Esophagus squamous epithelium (tissue), 5 donors: ENCODE data around the gene TOR4A. TPM values are rescaled to one million over a fixed set of nuclear protein-coding genes. Genes with fewer than 3 reads are reported as not detected.
"Not testable (repeated sequence)": the region's sequence is repeated elsewhere in the genome, so short reads cannot be mapped to it uniquely, and the experiment has no call there.

ENCODE experiments used
- DNase-seq: peaks from one replicate; lab custom pipeline; 2025; lab: John Stamatoyannopoulos, UW
- H3K27ac ChIP-seq, 4 donors: fragments of 200-600 bp; sonication (generic); one replicate each; pipeline ENCODE4 v1.5.1; 2016 to 2019; ENCODE audit warnings: mild to moderate bottlenecking in 1 of 4
- H3K27me3 ChIP-seq, 4 donors: fragments of 200-600 bp; sonication (generic); 1 replicate in 3 of 4; 2 replicates in 1 of 4; pipeline versions ENCODE4 v1.5.1 to v1.6.0; 2017 to 2021; ENCODE audit warnings: antibody characterized with exemption in 1 of 4
- H3K36me3 ChIP-seq, 3 donors: fragments of 200-600 bp; sonication (generic); one replicate each; pipeline ENCODE4 v1.5.1; 2016 to 2019
- H3K4me1 ChIP-seq, 3 donors: fragments of 200-600 bp; sonication (generic); one replicate each; pipeline ENCODE4 v1.5.1; 2017 to 2019
- H3K4me3 ChIP-seq, 4 donors: fragments of 200-600 bp; sonication (generic); 1 replicate in 3 of 4; 2 replicates in 1 of 4; pipeline ENCODE4 v1.5.1; 2016 to 2019; ENCODE audit warnings: mild to moderate bottlenecking in 2 of 4, moderate library complexity in 1 of 4
- H3K9me3 ChIP-seq, 3 donors: fragments of 200-600 bp; sonication (generic); one replicate each; pipeline ENCODE4 v1.5.1; 2016 to 2019
- POLR2A ChIP-seq, 4 donors: fragments of 450-650 bp; IDR thresholded peaks; one replicate each; pipeline ENCODE4 v1.6.1; 2017; ENCODE audit warnings: antibody characterized with exemption in 4 of 4, mild to moderate bottlenecking in 4 of 4, moderate library complexity in 3 of 4
- WGBS, 2 donors: methylation state at CpG; one replicate each; pipeline ENCODE4 v1.1.5; 2018; 5-methylcytosine and 5-hydroxymethylcytosine counted together
- intact Hi-C: fragments of 100-400 bp; cut with DNase I; formaldehyde crosslinking; loops from one replicate; pipeline ENCODE4 v1.15.0; 2022
- total RNA-seq, 4 donors: library from RNA; depleted of rRNA; stranded (reverse); fragments of >200 nt; gene quantifications; one replicate each; pipeline ENCODE4 v1.1.0, GENCODE V29; 2016
- TF ChIP-seq, protein P1 (sequence below), 6 experiments: fragments of 450-650 bp in 4 of 6; fragments of 200-600 bp in 2 of 6; sonication (generic) in 2 of 6; IDR thresholded peaks; one replicate each; pipeline ENCODE4 v1.5.1; 2016 to 2019; ENCODE audit warnings: antibody characterized with exemption in 6 of 6, mild to moderate bottlenecking in 4 of 6, moderate library complexity in 4 of 6
- donor health status: DM: yes; HTN: yes; CAD: no.

TOR4A gene
- total RNA-seq, 4 donors from 2014 or later: 8.8 to 17.5 (median 13.5) TPM

DNA sequence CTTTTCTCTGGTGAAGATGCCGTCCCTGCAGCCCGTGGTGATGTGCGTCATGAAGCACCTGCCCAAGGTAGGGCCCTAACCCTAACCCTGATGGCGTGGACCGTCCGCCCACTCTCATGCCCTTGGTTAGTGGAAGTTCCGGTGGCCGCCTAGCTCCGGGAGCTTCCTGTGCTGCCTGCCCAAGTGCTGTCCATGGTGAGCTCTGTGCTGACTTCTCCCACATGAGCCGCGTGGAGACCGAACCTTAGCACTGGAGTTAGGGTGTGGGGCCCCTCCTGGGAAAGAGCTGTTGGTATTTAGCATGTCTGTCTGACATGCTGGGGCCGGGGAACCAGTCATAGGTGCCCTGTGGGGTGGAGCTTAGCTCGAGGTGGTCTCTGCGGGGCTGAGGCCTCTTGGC is 21.2 kb upstream of the TOR4A start:
- Histone ChIP-seq H3K4me1 (peaks cover 18 to 40% (median 23%) of the 10 kb centered on the region in 3 donors), H3K4me3 (peak overlapping the region; percentile 75 to 100 (median 92)), H3K27me3 (no peaks in the 10 kb centered on the region), H3K36me3 (peaks cover 4 to 48% (median 7%) of the 10 kb centered on the region in 3 donors), H3K9me3 (no peaks in the 10 kb centered on the region), H3K27ac (no peak overlapping the region)
- DNase-seq: no peak
- WGBS, 2 donors: 85% methylated on average over 8 to 11 of the region's 15 CpGs
- intact Hi-C loops: no loop called here
- TF ChIP-seq, protein P1, sequence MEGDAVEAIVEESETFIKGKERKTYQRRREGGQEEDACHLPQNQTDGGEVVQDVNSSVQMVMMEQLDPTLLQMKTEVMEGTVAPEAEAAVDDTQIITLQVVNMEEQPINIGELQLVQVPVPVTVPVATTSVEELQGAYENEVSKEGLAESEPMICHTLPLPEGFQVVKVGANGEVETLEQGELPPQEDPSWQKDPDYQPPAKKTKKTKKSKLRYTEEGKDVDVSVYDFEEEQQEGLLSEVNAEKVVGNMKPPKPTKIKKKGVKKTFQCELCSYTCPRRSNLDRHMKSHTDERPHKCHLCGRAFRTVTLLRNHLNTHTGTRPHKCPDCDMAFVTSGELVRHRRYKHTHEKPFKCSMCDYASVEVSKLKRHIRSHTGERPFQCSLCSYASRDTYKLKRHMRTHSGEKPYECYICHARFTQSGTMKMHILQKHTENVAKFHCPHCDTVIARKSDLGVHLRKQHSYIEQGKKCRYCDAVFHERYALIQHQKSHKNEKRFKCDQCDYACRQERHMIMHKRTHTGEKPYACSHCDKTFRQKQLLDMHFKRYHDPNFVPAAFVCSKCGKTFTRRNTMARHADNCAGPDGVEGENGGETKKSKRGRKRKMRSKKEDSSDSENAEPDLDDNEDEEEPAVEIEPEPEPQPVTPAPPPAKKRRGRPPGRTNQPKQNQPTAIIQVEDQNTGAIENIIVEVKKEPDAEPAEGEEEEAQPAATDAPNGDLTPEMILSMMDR (IDR thresholded peaks at IDR 0.05): no peak
- TF ChIP-seq POLR2A (IDR thresholded peaks at IDR 0.05): no peak

GRCh38 chr9:137256856-137257255 is 20.7 kb upstream of the TOR4A start:
- WGBS, 2 donors: 92 to 93% methylated on average over 11 to 15 of the region's 15 CpGs
- no peaks in the 10 kb centered on the region for H3K27me3 ChIP-seq
- no peaks in the 10 kb centered on the region for H3K9me3 ChIP-seq
- peak overlapping the region in 1 of 4 donors; percentile 99 for H3K4me3 ChIP-seq
- intact Hi-C loops: no loop called here
- peaks cover 4 to 50% (median 7%) of the 10 kb centered on the region in 3 donors for H3K36me3 ChIP-seq
- TF ChIP-seq, protein P1 (IDR thresholded peaks at IDR 0.05): no peak
- TF ChIP-seq POLR2A (IDR thresholded peaks at IDR 0.05): no peak
- peaks cover 18 to 40% (median 23%) of the 10 kb centered on the region in 3 donors for H3K4me1 ChIP-seq
- H3K27ac ChIP-seq: no peak overlapping the region
- no peak for DNase-seq

DNA sequence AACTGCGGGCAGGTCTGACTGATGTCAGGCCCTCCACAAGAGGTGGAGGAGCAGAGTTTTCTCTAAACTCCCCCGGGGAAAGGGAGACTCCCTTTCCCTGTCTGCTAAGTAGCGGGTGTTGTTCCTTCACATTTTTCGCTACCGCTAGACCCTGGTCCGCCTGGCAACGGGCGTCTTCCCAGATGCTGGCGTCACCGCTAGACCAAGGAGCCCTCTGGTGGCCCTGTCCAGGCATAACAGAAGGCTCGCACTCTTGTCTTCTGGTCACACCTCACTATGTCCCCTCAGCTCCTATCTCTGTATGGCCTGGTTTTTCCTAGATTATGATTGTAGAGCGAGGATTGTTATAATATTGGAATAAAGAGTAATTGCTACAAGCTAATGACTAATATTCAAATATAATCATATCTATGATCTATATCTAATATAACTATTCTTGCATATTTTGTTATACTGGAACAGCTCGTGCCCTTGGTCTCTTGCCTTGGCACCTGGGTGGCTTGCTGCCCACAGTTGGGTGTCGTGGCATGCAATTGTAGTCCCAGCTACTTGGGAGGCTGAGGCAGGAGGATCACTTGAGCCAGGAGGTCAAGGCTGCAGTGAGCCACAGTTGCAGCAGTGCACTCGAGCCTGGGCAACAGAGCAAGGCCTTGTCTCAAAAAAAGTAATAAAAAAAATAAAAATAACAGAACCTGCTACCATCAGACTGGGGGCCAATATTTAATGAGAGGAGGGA is 15.2 kb upstream of the TOR4A start:
- DNase-seq, H3K27me3 ChIP-seq, H3K4me3 ChIP-seq, H3K27ac ChIP-seq, H3K4me1 ChIP-seq, intact Hi-C loops, H3K9me3 ChIP-seq: not testable (repeated sequence)
- 33 to 46% methylated on average over 15 of the region's 15 CpGs for WGBS, 2 donors
- H3K36me3 ChIP-seq: peaks cover 23 to 85% (median 28%) of the 10 kb centered on the region in 3 donors
- TF ChIP-seq, protein P1 (IDR thresholded peaks at IDR 0.05): peak; percentile 10 to 52 (median 34)

DNA sequence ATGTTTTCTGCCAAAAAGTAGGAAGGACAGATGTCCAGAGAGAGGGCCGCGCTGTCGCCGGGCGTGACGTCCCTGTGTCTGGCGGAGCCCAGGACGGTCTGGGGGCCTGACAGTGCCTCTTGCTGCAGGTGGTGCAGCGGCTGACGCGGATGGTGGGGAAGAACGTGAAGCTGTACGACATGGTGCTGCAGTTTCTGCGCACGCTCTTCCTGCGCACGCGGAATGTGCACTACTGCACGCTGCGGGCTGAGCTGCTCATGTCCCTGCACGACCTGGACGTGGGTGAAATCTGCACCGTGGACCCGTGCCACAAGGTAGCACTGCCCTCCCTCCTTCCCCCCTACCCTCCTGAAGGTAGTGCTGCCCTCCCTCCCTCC is 14.6 kb upstream of the TOR4A start:
- intact Hi-C loops: no loop called here
- TF ChIP-seq POLR2A (IDR thresholded peaks at IDR 0.05): no peak
- TF ChIP-seq, protein P1 (IDR thresholded peaks at IDR 0.05): no peak
- H3K4me1 ChIP-seq: peaks cover 0 to 5% (median 0%) of the 10 kb centered on the region in 3 donors
- no peak overlapping the region for H3K4me3 ChIP-seq
- H3K27ac ChIP-seq: no peak overlapping the region
- no peaks in the 10 kb centered on the region for H3K9me3 ChIP-seq
- DNase-seq: no peak
- peaks cover 23 to 85% (median 28%) of the 10 kb centered on the region in 3 donors for H3K36me3 ChIP-seq
- H3K27me3 ChIP-seq: no peaks in the 10 kb centered on the region
- 83 to 85% methylated on average over 8 to 23 of the region's 24 CpGs for WGBS, 2 donors

DNA sequence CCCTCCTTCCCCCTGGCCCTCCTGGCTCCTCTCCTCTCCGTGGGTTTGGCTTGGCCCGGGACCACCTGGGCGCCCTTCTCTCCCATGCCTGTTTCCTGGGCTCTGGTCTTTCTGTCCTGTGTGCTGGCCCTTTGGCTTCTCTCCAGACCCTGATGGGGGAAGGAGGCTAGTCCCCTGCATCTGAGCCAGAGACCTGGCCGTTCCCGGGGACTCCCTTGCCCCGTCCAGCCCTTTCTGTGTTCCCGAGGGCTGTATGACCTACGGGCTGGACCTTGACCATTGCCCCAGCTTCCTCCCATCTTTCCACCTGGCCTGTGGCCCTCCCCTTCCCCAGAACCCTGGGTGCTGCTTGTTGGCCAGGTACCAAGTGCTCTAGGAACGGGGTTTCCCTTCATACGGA is 14.0 kb upstream of the TOR4A start:
- H3K9me3 ChIP-seq: no peaks in the 10 kb centered on the region
- H3K27ac ChIP-seq: no peak overlapping the region
- H3K4me1 ChIP-seq: peaks cover 0 to 11% (median 0%) of the 10 kb centered on the region in 3 donors
- no peaks in the 10 kb centered on the region for H3K27me3 ChIP-seq
- DNase-seq: no peak
- WGBS, 2 donors: 84% methylated on average over 9 of the region's 10 CpGs; no CpG with 5 or more reads in 1 of the 2 donors
- intact Hi-C loops: no loop called here
- H3K4me3 ChIP-seq: no peak overlapping the region
- TF ChIP-seq, protein P1 (IDR thresholded peaks at IDR 0.05): no peak
- TF ChIP-seq POLR2A (IDR thresholded peaks at IDR 0.05): no peak
- H3K36me3 ChIP-seq: peaks cover 23 to 85% (median 28%) of the 10 kb centered on the region in 3 donors
